T-helper 22 cell (primary cell): ENCODE measurements around the gene GHITM.
"Not testable (repeated sequence)": the region's sequence is repeated elsewhere in the genome, so short reads cannot be mapped to it uniquely, and the experiment has no call there.

Experiments used
- DNase-seq: peaks from one replicate; pipeline ENCODE4 v3.0.0-alpha.2; 2020; ENCODE audit warnings: low read depth

Gene GHITM, protein sequence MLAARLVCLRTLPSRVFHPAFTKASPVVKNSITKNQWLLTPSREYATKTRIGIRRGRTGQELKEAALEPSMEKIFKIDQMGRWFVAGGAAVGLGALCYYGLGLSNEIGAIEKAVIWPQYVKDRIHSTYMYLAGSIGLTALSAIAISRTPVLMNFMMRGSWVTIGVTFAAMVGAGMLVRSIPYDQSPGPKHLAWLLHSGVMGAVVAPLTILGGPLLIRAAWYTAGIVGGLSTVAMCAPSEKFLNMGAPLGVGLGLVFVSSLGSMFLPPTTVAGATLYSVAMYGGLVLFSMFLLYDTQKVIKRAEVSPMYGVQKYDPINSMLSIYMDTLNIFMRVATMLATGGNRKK

DNA sequence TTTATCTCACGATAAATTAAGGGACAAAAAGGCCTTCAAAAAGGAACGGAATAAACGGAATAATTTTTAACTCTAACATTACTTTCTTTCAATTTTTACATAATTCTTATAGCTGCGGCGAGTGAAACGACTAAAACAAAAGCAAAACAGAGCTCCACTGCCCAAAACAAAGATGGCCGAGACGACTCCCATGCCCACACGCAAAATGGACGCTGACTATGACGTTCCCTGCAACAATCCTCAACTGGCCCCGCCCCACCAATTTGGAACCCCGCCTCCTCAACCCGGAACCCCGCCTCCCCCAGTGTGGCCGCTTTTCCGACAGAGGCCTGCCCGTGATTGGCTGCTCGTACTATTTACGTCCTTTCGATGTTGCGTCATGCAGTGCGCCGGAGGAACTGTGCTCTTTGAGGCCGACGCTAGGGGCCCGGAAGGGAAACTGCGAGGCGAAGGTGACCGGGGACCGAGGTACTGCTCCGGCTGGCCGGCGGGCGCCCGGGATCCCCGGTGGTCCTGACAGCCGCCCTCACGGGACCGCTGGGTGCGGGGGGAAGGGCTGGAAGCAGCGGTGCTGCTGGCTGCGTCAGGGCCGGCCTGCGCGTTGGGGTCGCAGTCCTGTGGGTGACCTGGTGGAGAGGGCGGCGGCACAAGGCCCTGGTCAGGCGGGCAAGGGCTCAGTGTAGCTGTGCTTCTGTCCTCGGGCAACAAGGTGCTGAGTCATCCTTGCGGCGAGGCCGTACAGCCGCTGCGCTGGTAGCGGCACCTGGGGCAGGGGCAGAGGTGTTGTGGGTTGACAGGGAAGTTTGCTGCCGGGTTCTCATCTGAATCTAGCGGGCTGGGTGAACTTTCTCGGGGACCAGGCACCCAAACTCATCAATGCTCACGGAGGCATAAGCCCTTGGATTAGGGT is at the start of gene GHITM:
GHITM (plus strand) TSS at position 384 of the 910 bp plus-strand sequence. CDS start 1,992 bp downstream, outside the sequence.
- peak; percentile 97 for DNase-seq

DNA sequence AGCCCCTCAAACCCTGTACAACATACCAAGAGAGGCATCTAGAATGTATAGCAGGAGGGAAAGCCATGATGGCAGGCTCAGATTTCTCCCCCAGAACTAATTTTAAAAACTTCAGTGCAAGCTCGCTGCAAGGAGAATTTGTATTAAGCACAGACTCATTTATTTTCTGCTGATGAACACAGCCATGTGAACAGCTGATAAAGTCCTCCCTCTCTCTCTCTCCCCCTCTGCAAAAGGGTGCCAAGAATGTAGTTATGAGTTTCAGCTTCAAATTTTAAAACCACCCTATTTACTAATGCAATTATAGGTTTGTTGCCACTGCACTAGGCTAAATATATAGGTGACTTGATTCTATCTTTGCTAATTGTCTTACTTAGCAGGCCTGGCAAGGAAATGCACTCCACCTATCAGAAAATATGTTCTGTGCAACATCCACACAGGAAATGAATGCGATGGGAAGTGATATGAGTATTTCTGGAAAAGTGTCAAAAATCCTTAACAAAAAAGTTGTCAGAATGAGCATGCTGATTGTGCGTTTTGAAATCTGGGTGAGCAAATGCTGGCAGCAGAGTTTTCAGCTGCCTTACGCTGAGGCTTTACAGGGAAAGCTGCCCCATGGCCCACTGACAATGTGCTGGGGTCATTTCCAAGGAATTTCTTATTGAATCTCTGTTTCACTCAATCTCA is 43.4 kb upstream of the GHITM start:
- no peak for DNase-seq

GRCh38 chr10:84097787-84098353 is 41.4 kb upstream of the GHITM start:
- DNase-seq, result no peak

GRCh38 chr10:84098667-84099066 is 40.6 kb upstream of the GHITM start:
- DNase-seq, result no peak

GRCh38 chr10:84101042-84101441 is 38.3 kb upstream of the GHITM start:
- no peak for DNase-seq

GRCh38 chr10:84108797-84109196 is 30.5 kb upstream of the GHITM start:
- no peak for DNase-seq

GRCh38 chr10:84109772-84110171 is 29.5 kb upstream of the GHITM start:
- not testable (repeated sequence) for DNase-seq

- DNase-seq, result not testable (repeated sequence)
These were observed 25.8 kb upstream of the GHITM start for GRCh38 chr10:84113468-84113867.

DNA sequence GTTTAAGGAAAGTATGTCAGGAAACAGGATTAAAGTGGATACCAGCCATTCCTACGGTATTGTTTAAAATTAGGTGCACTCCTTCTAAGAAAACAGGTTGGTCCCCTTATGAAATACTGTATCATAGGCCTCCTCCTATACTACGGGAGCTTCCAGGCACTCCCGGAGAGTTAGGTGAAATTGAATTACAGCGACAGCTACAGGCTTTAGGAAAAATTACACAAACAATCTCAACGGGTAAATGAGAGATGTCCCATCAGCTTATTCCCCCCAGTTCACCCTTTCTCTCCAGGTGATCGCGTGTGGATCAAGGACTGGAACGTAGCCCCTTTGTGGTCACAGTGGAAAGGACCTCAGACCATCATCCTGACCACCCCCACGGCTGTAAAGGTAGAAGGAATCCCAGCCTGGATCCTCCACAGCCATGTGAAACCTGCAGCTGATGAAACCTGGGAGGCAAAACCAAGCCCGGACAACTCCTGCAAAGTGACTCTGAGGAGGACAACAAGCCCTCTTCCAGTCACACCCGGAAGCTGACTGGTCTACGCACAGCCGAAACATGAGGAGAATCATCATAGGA is 25.1 kb upstream of the GHITM start:
- DNase-seq, result no peak

DNA sequence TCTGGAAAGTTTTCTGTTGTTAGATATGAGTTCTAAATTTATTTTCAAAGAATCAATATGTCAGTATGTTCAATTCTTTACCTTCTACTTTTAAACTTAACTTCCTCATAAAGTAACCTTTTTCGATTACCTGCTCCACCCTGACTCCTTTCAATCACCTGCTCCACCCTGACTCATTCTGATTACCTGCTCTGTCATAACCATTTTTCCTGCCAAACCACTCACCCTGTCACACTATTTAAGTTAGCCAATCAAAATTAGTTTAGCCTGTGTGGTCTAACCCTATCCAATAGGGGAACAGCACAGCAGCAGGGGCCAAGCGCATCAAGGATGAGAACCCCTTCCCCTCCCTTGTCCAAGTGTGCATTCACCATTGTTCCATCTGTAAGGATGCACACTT is 22.1 kb upstream of the GHITM start:
- not testable (repeated sequence) for DNase-seq

DNA sequence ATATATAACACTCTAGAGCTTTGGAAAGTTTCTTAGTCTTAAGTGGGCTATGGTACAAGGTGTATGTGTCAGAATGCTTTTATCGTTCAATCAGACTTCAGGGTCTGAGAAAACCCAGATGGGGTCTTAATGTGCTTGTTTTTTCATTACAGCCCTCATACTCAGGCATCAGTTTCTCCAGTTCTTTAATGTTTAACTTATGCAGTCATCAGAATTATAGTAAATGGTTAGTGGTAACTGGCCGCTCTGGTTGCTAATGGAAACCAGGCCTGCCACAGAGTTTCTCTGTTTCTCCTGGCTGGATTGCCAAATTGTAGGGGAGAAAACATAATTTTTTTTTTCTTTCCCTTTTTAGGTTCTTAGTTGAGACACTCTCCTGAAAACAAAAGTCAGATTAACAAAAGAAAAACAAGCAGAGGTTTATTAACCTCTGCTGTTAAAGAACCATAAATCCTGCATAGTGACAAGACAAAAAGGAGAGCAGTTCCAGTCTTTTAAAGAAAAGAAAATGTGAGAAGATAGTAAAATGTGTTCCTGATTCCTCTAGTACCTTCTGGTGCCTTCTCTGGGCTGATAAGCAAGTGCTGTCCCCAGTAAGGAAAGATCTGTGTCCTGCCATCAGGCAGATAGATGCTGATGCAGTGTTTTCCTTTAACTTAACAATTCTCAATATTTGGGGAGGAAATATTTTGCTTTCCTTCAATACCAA is 21.5 kb upstream of the GHITM start:
- DNase-seq, result no peak

GRCh38 chr10:84118395-84119006 is 20.8 kb upstream of the GHITM start:
- DNase-seq, result no peak

DNA sequence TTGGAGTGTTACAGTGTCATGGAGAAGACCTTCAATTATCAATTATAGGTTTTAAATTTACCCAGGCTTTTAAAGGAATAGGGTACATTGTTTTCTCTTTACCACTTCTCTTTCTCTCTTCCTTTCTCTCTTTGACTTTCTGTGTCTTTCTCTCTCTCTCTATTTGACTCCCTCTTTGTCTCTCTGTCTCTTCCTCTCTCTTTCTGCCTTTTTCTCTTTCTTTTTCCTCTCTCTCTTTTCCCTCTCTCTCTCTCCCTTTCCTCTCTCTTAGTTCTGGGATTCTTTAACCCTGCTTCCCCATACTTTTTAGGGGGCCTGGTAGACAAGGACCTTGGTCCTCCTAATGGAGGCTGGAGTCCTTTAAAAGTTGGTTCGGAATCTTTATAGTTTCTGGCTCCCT is 15.9 kb upstream of the GHITM start:
- no peak for DNase-seq

GRCh38 chr10:84125910-84126784 is 13.2 kb upstream of the GHITM start:
- DNase-seq, result not testable (repeated sequence)

- DNase-seq, result no peak
These were observed 12.5 kb upstream of the GHITM start for GRCh38 chr10:84126785-84127167.

GRCh38 chr10:84135836-84136235 is 3.5 kb upstream of the GHITM start:
- DNase-seq, result no peak

- no peak for DNase-seq
These were observed 1.5 kb upstream of the GHITM start for GRCh38 chr10:84137811-84138210.

DNA sequence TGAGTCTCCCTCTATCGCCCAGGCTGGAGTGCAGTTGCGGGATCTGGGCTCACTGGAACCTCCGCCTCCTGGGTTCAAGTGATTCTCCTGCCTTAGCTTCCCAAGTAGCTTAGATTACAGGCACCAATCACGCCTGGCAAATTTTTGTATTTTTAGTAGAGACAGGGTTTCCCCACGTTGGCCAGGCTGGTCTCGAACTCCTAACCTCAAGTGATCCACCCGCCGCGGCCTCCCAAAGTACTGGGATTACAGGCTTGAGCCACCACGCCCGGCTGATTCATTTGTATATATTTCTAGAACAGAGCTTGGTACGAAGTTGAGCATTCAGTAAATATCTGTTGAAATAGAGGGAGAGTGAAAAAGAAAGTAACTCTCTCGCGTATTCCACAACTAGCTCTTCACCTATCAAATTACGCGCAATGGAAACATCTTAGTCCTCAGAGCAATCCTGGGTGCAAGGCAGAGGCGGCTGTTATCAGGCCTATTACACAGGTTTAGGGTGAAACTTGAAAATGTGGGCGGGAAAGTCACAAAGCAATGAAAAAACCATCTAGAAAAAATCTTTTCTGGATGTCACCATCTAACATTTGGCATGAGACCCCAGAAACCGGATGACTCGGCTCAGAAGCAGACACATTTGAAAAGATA is 707 bp upstream of the GHITM start:
- peak; percentile 24 for DNase-seq

DNA sequence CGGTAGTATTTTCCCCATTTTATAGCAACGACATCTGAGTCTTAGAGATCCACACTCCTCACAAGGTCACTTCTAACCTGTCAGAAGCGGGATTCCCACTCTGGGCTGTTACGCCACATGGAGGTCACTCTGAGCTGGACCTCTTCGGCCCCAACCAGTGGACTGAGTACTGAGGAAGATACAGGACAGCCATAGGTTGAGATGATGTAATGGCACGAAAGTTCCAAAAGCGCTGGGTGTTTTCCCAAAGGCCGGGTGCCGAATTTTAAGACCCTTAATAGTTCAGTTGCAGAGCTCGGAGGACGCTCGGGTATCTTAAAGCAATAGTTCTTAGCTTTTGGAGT is 699 bp downstream of the GHITM start:
- DNase-seq, result no peak
